Renal cortical epithelial cell (primary cell): ENCODE measurements around the gene ISL2. TPM values are rescaled to one million over a fixed set of nuclear protein-coding genes. Genes with fewer than 3 reads are reported as not detected.

Source experiments
- DNase-seq: peaks from one replicate; pipeline ENCODE4 v3.0.0-alpha.2; 2011; ENCODE audit warnings: low read depth
- total RNA-seq: library from RNA; depleted of rRNA; stranded (reverse); fragments of >200 nt; gene quantifications from 2 replicates; pipeline ENCODE4 v1.2.3, GENCODE V29; 2014

ISL2 gene
- total RNA-seq, 1 donor from 2014 or later: 0.05 TPM

GRCh38 chr15:76342058-76342381 lies 5.4 kb downstream of the ISL2 start:
- DNase-seq: no peak

- no peak for DNase-seq
These were observed 6.0 kb downstream of the ISL2 start for GRCh38 chr15:76342382-76343201.

GRCh38 chr15:76343313-76343996 lies 6.9 kb downstream of the ISL2 start:
- no peak for DNase-seq

- DNase-seq: no peak
These were observed 8.5 kb downstream of the ISL2 start for GRCh38 chr15:76344893-76345582.

- no peak for DNase-seq
These were observed 9.0 kb downstream of the ISL2 start for GRCh38 chr15:76345583-76345879.

GRCh38 chr15:76345880-76346668 lies 9.5 kb downstream of the ISL2 start:
- DNase-seq: no peak

- DNase-seq: peak; percentile 10
These were observed 10.3 kb downstream of the ISL2 start for GRCh38 chr15:76346669-76347481.

- DNase-seq: no peak
These were observed 11.0 kb downstream of the ISL2 start for GRCh38 chr15:76347482-76348055.

GRCh38 chr15:76349301-76350070 lies 12.9 kb downstream of the ISL2 start:
- peak; percentile 9 for DNase-seq

- DNase-seq: no peak
These were observed 16.5 kb downstream of the ISL2 start for GRCh38 chr15:76353023-76353577.

- DNase-seq: no peak
These were observed 17.3 kb downstream of the ISL2 start for GRCh38 chr15:76353903-76354302.

GRCh38 chr15:76354823-76355440 lies 18.4 kb downstream of the ISL2 start:
- DNase-seq: no peak

GRCh38 chr15:76358453-76358852 lies 21.9 kb downstream of the ISL2 start:
- DNase-seq: no peak

GRCh38 chr15:76359152-76359551 lies 22.6 kb downstream of the ISL2 start:
- no peak for DNase-seq

- DNase-seq: no peak
These were observed 23.8 kb downstream of the ISL2 start for GRCh38 chr15:76360416-76360815.

- no peak for DNase-seq
These were observed 26.7 kb downstream of the ISL2 start for GRCh38 chr15:76363251-76363650.

GRCh38 chr15:76366714-76367113 lies 30.1 kb downstream of the ISL2 start:
- no peak for DNase-seq

GRCh38 chr15:76368122-76368621 lies 31.6 kb downstream of the ISL2 start:
- DNase-seq: no peak

- no peak for DNase-seq
These were observed 39.5 kb downstream of the ISL2 start for GRCh38 chr15:76376029-76376428.
